Measurements from ENCODE around the gene VCL. TPM values are rescaled to one million over a fixed set of nuclear protein-coding genes. Genes with fewer than 3 reads are reported as not detected.

Gene VCL
- total and polyA plus RNA-seq, 2 of the 8 experiments (the other 6 are each of a cell fraction or from before 2014, with no cell fraction given) = 119 to 377 TPM

DNA sequence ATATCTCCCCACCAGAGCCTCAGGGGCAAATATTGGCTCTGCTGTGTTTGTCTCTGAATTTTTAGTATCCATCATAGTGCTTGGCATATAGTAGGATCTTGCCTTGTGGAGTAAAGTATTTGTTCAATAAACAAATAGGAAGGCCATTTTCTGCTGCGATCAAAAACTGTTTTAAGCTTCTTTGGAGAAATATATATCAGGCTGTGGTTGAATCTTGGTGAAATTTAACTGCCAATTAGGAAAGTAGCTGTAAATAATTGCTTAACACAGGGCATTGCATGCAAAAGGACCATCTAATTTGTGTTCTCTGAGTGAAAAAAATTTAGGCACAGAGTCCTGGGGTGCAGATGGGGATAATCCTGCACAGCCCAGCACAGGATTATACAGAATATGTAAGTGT lies 15.1 kb downstream of the VCL start:
- H3K9ac ChIP-seq (replicated peaks in 1 of 4; ENCODE audit: extremely low read depth in 1 of 4, low read depth in 3 of 4, low read length in 3 of 4) = no peak overlapping the region
- no peak overlapping the region for H2AFZ ChIP-seq (ENCODE audit: low read length)
- peaks cover 3 to 4% of the 10 kb centered on the region in 2 experiments for H4K20me1 ChIP-seq (replicated peaks in 1 of 2; ENCODE audit: control insufficient read depth in 1 of 2, insufficient read depth in 2 of 2, low read length in 2 of 2)
- no peak overlapping the region for H3K18ac ChIP-seq (ENCODE audit: extremely low read depth, low read length)
- 96% methylated on average over 1 of the region's 1 CpG; no CpG with 5 or more reads in 1 of the 2 experiments for WGBS, 2 experiments (ENCODE audit: extremely low coverage in 1 of 2, insufficient coverage in 1 of 2, insufficient read length in 1 of 2, insufficient replicate concordance in 2 of 2, low coverage in 1 of 2, low lambda C conversion rate in 2 of 2, missing lambda C conversion rate in 1 of 2)
- peaks cover 0 to 3% (median 1%) of the 10 kb centered on the region in 4 experiments; a peak in 2 of 8 replicates for H3K36me3 ChIP-seq (ENCODE audit: control insufficient read depth in 2 of 4, insufficient read depth in 4 of 4, low read length in 3 of 4)
- FAIRE-seq = no peak
- peaks cover 4 to 95% of the 10 kb centered on the region in 2 experiments; a peak in 3 of 4 replicates for H3K79me2 ChIP-seq (ENCODE audit: control insufficient read depth in 1 of 2, insufficient read depth in 2 of 2, low read length in 2 of 2)
- H3K4me1 ChIP-seq (replicated peaks in 1 of 4; ENCODE audit: control insufficient read depth in 3 of 4, insufficient read depth in 4 of 4, low read length in 3 of 4) = peaks cover 0 to 8% (median 0%) of the 10 kb centered on the region in 4 experiments; a peak in 2 of 7 replicates
- H2BK120ac ChIP-seq (replicated peaks; ENCODE audit: low read depth, low read length) = no peak overlapping the region
- DNase-seq (ENCODE audit: low read depth in 1 of 2, low spot score in 2 of 2) = no peak
- H3K4me3 ChIP-seq (ENCODE audit: extremely low read depth in 1 of 4, insufficient read depth in 2 of 4, low read depth in 3 of 4, low read length in 4 of 4) = no peak overlapping the region
- H3K27ac ChIP-seq (ENCODE audit: low read depth, low read length) = no peak overlapping the region
- no peak overlapping the region for H4K8ac ChIP-seq (ENCODE audit: extremely low read depth, insufficient read depth, low read length)
- POLR2A ChIA-PET (ENCODE audit: partially characterized antibody) = interaction anchor here (0.7 to 10.0 kb wide), 7 partner anchors 9 to 47 kb away, joined by 3 to 170 read pairs (median 6); partner anchors contain the start of gene VCL
- no peak for TF ChIP-seq SRF (IDR thresholded peaks at IDR 0.05; ENCODE audit: low read depth, low read length)
- TF ChIP-seq BACH1 (IDR thresholded peaks at IDR 0.05; ENCODE audit: low read length) = no peak
- no peak for TF ChIP-seq POU5F1 (IDR thresholded peaks at IDR 0.05; ENCODE audit: low read depth, low read length)
- no peak for TF ChIP-seq CHD1 (IDR thresholded peaks at IDR 0.05; ENCODE audit: low read depth, low read length)
- H2BK12ac ChIP-seq (ENCODE audit: low read depth, low read length) = no peak overlapping the region
- H3K56ac ChIP-seq (replicated peaks; ENCODE audit: insufficient read length, low read depth, low read length) = no peak overlapping the region
- H2AK5ac ChIP-seq (ENCODE audit: low read depth, low read length) = no peak overlapping the region
- H3K4ac ChIP-seq (replicated peaks; ENCODE audit: insufficient read length, low read depth, low read length) = no peak overlapping the region
- H3K79me1 ChIP-seq (ENCODE audit: low read depth, low read length) = no peaks in the 10 kb centered on the region
- H2BK15ac ChIP-seq (ENCODE audit: low read length) = no peak overlapping the region
- no peak overlapping the region for H4K91ac ChIP-seq (replicated peaks; ENCODE audit: insufficient read length, low read length)
- H4K5ac ChIP-seq (ENCODE audit: insufficient read length, low read depth, low read length) = no peak overlapping the region
- H3K14ac ChIP-seq (ENCODE audit: insufficient read length) = no peak overlapping the region
- H3K4me2 ChIP-seq (ENCODE audit: insufficient read depth in 1 of 2, low read depth in 2 of 2, low read length in 2 of 2) = no peak overlapping the region
- no peak overlapping the region for H2BK20ac ChIP-seq (ENCODE audit: low read length)
- H3K23ac ChIP-seq (ENCODE audit: insufficient read length) = no peak overlapping the region
- no peaks in the 10 kb centered on the region for H3K23me2 ChIP-seq (ENCODE audit: low read depth, low read length)
- H3K27me3 ChIP-seq (replicated peaks in 1 of 4; ENCODE audit: control insufficient read depth in 3 of 4, extremely low read depth in 1 of 4, insufficient read depth in 3 of 4, low read length in 3 of 4) = no peaks in the 10 kb centered on the region
- no peak overlapping the region for H2BK5ac ChIP-seq (ENCODE audit: low read depth, low read length)
- CTCF ChIA-PET (ENCODE audit: partially characterized antibody) = interaction anchor here (1.0 to 2.5 kb wide), 3 partner anchors 14 to 72 kb away, joined by 3 to 10 read pairs (median 7); no protein-coding TSS in a partner anchor
- H3K9me3 ChIP-seq (ENCODE audit: insufficient read depth in 2 of 2, low read depth in 1 of 2, low read length in 1 of 2) = no peaks in the 10 kb centered on the region

Data from H1 (cell line).